Transverse colon (tissue), 4 donors: ENCODE results near the gene TNFRSF12A.

Source experiments
- EP300 ChIP-seq: sonication (generic); formaldehyde crosslinking; IDR thresholded peaks from one replicate; pipeline ENCODE4 v1.6.1; 2017; ENCODE audit warnings: antibody characterized with exemption, low read depth
- POLR2A ChIP-seq: fragments of 450-650 bp; IDR thresholded peaks from one replicate; pipeline ENCODE4 v1.6.1; 2016; ENCODE audit warnings: antibody characterized with exemption, mild to moderate bottlenecking, moderate library complexity
- POLR2AphosphoS5 ChIP-seq, 3 donors: sonication (generic); formaldehyde crosslinking; IDR thresholded peaks; one replicate each; pipeline ENCODE4 v1.6.1; 2016; ENCODE audit warnings: antibody characterized with exemption in 3 of 3
- TF ChIP-seq, protein P1 (sequence below), 5 experiments: fragments of 200-600 bp in 3 of 5; fragments of 450-650 bp in 2 of 5; sonication (generic) in 3 of 5; IDR thresholded peaks; 1 replicate in 2 of 5; 2 replicates in 3 of 5; pipeline ENCODE4 v1.5.1; 2016 to 2017; ENCODE audit warnings: antibody characterized with exemption in 5 of 5, inconsistent platforms in 3 of 5, mild to moderate bottlenecking in 2 of 5, moderate library complexity in 1 of 5

DNA sequence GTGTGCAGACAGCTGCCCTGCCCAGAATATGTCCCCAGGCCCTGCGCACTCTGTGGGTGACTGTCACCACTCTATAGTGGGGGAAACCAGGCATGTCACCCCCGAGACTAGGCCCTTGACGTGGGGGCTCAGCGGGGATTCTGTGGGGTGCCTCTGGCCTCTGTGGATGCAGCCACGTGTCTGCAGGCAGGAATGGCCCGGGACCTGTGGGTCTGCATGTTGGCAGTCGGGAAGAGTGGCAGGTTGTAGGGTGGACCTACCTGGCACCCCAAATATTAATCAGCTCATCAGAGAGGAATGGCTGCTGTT, 46.2 kb downstream of the TNFRSF12A start:
- TF ChIP-seq, protein P1, sequence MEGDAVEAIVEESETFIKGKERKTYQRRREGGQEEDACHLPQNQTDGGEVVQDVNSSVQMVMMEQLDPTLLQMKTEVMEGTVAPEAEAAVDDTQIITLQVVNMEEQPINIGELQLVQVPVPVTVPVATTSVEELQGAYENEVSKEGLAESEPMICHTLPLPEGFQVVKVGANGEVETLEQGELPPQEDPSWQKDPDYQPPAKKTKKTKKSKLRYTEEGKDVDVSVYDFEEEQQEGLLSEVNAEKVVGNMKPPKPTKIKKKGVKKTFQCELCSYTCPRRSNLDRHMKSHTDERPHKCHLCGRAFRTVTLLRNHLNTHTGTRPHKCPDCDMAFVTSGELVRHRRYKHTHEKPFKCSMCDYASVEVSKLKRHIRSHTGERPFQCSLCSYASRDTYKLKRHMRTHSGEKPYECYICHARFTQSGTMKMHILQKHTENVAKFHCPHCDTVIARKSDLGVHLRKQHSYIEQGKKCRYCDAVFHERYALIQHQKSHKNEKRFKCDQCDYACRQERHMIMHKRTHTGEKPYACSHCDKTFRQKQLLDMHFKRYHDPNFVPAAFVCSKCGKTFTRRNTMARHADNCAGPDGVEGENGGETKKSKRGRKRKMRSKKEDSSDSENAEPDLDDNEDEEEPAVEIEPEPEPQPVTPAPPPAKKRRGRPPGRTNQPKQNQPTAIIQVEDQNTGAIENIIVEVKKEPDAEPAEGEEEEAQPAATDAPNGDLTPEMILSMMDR (IDR thresholded peaks at IDR 0.05), result no peak
- TF ChIP-seq EP300, result no peak
- no peak for TF ChIP-seq POLR2A
- TF ChIP-seq POLR2AphosphoS5 (IDR thresholded peaks at IDR 0.05), result no peak
